Stimulated activated CD8-positive, alpha-beta memory T cell treated with anti-CD3 and anti-CD28 coated beads, Interleukin-7, amount 100 ng/mL, for 4 hours (primary cell): ENCODE data around the gene ZNF17.

Experiments
- DNase-seq, 2 donors: peaks; one replicate each; pipeline ENCODE4 v3.0.0-alpha.2; 2020; ENCODE audit warnings: low read depth in 2 of 2

ZNF17 gene

DNA sequence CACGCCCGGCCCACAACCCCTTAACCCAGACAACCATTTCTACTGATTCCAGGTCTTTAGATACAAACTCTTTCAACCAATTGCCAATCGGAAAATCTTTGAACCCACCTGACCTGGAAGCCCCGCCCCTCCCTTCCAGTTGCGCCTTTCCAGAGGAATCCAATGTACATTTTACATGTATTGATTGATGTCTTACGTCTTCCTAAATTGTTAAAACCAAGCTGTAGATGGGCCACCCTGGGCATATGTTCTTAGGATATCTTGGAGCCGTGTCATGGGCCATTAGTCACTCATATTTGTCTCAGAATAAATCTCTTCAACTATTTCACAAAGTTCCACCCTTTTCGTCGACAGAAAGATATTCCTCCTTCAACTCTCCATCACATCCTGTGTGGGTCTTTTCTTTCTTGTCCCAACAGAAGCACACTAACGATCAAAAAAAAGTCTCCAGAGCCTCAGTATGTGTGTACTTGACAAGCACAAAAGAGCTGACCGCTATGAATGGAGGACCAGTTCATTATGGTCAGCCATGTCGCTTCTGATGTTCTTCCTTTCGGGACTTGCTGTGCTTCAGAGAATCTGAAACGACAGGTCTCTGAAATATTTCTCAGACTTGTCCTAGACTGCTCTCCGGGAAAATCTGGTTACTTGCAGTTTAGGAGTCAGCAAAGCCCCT is 23.6 kb downstream of the ZNF17 start:
- no peak for DNase-seq

DNA sequence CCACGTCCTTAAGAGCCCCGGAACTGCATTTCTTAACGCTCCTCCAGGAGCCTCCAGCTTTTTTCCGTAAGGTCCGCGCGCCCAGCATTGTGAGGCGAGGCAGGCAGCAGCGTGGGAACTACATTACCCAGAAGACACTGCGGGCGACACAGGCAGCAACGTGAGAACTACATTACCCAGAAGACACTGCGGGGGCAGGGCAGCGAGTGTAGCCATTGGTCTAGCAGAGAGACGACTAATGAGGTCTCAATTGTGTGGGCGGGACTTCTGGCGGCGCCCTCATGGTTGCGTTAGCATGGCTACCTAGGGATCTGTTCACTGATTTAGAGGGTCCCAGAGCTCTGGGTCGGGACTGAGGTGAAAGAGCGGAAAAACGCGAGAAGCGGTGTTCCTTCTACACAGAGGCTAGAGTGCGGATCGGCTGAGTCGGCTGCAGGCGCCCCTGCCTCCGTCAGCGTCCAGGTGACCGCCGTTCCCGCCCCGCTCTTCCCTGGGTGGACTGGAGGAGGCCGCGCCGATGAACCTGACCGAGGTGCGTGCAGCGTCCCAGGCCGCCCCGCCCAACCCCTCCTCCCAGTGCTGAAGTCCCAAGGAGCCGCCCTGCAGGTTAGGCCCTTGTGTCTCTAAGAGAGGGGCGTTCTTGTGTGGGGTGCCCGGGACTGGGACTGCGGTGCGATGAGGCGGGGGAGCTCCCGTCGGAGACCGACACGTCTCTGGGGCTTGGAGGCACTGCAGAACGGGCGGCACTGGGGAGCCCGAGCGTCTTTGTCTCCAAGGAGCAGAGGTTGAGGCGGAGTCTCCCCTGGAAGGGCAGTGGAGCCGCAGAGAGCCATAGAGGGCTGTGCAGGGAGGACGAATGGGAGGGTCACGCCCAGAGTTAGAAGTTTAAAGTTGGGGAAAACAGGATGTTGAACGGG is 24.4 kb downstream of the ZNF17 start, which contains the start of gene ZNF749:
ZNF749 (plus strand) TSS at position 264 of the 917 bp plus-strand sequence; CDS start at position 518, 254 bp downstream.
- peak; percentile 94 to 98 for DNase-seq

GRCh38 chr19:57436417-57436816 is 25.5 kb downstream of the ZNF17 start:
- DNase-seq, result no peak

GRCh38 chr19:57437931-57438330 is 27.0 kb downstream of the ZNF17 start:
- DNase-seq, result no peak

GRCh38 chr19:57438925-57439324 is 28.0 kb downstream of the ZNF17 start:
- DNase-seq, result no peak

DNA sequence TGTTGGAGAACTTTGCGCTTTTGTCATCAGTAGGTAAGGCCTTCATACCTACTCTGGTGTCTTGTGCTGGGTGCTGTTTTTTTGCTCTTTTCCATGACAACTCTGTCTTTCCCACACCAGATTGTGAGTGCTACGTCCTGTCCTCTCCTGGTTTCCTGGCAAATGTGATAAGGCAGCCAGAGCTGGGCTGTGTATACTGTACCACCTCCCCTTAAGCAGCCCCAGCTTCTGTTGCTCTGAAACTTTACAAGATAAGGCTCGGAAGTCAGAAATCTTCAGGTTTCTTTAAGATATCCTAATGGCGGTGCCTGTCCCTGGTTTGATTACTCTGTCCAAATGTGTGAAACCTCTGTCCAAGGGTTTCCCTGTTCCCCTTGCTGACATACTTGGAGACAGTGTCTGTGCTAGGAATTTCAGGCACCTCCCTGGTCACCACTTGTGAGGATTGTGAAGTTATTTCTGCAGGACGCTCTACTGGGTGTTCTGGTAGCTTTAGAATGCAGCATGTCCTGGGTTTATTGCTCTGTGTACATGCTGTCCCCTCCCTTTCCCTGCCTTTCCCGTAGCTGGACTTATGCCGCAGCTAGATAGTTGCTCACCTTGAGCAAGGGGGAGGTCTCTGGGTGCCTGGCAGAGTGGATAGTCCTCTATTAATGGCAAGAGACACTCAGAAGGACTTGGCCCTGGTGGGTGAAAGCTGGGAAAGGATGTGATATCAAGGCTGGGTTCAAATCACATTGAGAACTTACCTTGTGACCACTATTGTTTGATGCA is 31.2 kb downstream of the ZNF17 start:
- no peak for DNase-seq

GRCh38 chr19:57443121-57443696 is 32.2 kb downstream of the ZNF17 start:
- DNase-seq, result no peak

GRCh38 chr19:57452307-57452706 is 41.3 kb downstream of the ZNF17 start:
- DNase-seq, result no peak

DNA sequence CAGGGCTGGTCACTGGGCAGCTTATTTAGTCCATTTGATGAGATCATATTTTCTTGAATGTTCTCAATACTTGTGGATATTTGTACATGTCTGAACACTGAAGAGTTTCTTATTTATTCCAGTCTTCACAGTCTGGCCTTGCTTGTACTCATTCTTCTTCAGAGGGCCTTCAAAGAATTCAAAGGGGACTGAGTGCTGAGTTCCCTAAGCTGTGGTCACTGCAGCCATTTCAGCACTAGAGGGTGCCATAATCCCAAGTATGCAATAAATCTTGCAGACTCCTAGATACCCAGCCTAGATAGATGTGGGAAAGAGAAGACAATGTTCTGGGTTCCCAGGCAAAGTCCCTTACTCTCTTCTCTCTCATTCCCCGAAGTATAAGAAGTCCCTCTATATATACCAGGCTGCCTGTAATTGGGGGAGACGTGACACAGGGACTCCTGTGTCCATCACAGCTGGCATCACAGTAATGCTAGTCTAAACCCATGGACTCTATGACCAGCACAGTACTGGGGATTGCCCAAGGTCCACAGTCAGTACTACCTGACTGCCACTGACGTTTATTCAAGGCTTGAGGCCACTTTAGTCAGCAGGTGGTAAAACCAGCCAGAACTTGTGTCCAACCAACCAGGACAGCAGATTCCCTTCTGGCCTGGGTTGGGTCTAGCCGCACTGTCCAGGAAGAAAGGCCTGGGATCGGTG is 54.9 kb downstream of the ZNF17 start:
- no peak for DNase-seq

DNA sequence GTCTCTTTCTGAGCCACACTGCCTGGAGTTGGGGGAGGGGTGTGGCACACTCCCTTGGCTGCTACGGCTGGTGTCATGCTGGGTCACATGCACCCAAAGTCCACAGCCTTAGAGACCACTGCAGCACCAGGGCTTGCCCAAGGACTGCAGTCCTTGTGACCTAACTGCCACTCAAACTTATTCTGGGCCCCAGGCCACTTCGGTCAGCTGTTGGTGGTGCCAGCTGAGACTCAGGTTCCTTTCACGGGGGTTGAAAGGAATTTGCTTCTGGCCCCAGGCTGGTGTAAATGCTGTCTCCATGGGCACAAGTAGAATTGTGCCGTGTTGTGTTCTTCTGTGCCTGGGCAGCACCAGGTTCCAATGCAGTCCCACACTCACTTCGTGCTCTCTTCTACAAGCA is 55.5 kb downstream of the ZNF17 start:
- DNase-seq, result no peak
